SJCRH30 (cell line): ENCODE measurements around the gene ERLEC1. TPM values are rescaled to one million over a fixed set of nuclear protein-coding genes. Genes with fewer than 3 reads are reported as not detected.
"Not testable (repeated sequence)": the region's sequence is repeated elsewhere in the genome, so short reads cannot be mapped to it uniquely, and the experiment has no call there.

Experiments used
- DNase-seq, 2 experiments: peaks; one replicate each; pipeline ENCODE4 v3.0.0-alpha.2; 2015 to 2020
- H3K27ac ChIP-seq: fragments of 250-450 bp; sonication (Bioruptor Pico); 2 replicates; pipeline ENCODE4 v1.5.1; 2020; ENCODE audit warnings: mild to moderate bottlenecking, moderate library complexity
- H3K27me3 ChIP-seq: fragments of 250-450 bp; sonication (Bioruptor Pico); 2 replicates; pipeline ENCODE4 v1.5.1; 2020; ENCODE audit warnings: mild to moderate bottlenecking, moderate library complexity
- H3K36me3 ChIP-seq: fragments of 250-450 bp; sonication (Bioruptor Pico); 2 replicates; pipeline ENCODE4 v1.5.1; 2020; ENCODE audit warnings: mild to moderate bottlenecking, moderate library complexity
- H3K4me1 ChIP-seq: fragments of 250-450 bp; sonication (Bioruptor Pico); 2 replicates; pipeline ENCODE4 v1.5.1; 2020; ENCODE audit warnings: mild to moderate bottlenecking, moderate library complexity
- H3K4me3 ChIP-seq: fragments of 250-450 bp; sonication (Bioruptor Pico); 2 replicates; pipeline ENCODE4 v1.5.1; 2020; ENCODE audit warnings: mild to moderate bottlenecking, moderate library complexity
- H3K9me3 ChIP-seq: fragments of 250-450 bp; sonication (Bioruptor Pico); replicated peaks from 2 replicates; pipeline ENCODE4 v1.5.1; 2020; ENCODE audit warnings: mild to moderate bottlenecking, moderate library complexity
- total RNA-seq: library from RNA; depleted of rRNA; stranded (reverse); fragments of >200 nt; shearing (Covaris generic); gene quantifications from 2 replicates; pipeline ENCODE4 v1.2.3, GENCODE V29; 2014

The ERLEC1 gene
- total RNA-seq, 1 experiment from 2014 or later, result 51.5 TPM

DNA sequence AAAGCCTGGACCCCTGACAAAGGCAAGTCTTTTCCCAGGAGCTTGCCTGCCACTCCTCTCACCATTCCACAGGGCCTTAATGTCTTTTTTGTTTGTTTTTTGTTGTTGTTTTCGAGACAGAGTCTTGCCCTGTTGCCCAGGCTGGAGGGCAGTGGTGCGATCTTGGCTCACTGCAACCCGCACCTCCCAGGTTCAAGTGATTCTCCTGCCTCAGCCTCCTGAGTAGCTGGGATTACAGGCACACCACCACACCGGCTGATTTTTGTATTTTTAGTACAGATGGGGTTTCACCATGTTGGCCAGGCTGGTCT, 43.1 kb downstream of the ERLEC1 start:
- not testable (repeated sequence) for DNase-seq, H3K4me1 ChIP-seq, H3K27ac ChIP-seq, H3K27me3 ChIP-seq, H3K9me3 ChIP-seq, H3K36me3 ChIP-seq, H3K4me3 ChIP-seq

DNA sequence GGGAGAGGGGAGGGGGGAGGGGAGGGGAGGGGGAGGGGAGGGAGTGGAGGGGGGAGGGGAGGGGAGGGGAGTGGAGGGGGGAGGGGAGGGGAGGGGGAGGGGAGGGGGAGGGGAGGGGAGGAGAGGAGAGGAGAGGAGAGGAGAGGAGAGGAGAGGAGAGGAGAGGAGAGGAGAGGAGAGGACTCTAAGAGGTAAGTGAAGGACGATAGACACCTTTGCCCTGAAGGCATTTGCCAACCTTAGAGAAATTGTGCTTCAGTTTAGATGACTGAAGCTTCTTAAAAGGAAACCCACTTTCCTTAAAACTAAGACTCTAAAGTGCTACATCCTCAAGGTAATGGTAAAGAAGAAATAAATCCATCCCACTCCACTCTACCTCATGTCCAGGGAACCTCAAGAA, 53.7 kb downstream of the ERLEC1 start:
- no peaks in the 10 kb centered on the region for H3K4me1 ChIP-seq
- no peak overlapping the region for H3K27ac ChIP-seq
- H3K27me3 ChIP-seq, result no peaks in the 10 kb centered on the region
- no peaks in the 10 kb centered on the region for H3K36me3 ChIP-seq
- H3K9me3 ChIP-seq, result no peaks in the 10 kb centered on the region
- no peak for DNase-seq
- H3K4me3 ChIP-seq, result no peak overlapping the region

DNA sequence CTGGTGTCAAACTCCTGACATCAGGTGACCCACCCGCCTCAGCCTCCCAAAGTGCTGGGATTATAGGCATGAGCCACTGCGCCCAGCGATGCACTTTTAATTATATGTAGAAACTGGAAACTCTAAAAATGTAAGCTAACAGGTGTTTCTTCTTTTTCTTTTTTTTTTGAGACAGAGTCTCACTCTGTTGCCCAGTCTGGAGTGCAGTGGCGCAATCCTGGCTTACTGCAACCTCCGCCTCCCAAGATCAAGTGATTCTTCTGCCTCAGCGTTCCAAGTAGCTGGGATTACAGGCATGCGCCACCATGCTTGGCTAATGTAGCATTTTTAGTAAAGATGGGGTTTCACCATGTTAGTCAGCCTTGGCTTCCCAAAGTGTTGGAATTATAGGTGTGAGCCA, 54.8 kb downstream of the ERLEC1 start:
- not testable (repeated sequence) for H3K27me3 ChIP-seq, H3K9me3 ChIP-seq, H3K4me1 ChIP-seq, H3K36me3 ChIP-seq, H3K4me3 ChIP-seq, DNase-seq, H3K27ac ChIP-seq

DNA sequence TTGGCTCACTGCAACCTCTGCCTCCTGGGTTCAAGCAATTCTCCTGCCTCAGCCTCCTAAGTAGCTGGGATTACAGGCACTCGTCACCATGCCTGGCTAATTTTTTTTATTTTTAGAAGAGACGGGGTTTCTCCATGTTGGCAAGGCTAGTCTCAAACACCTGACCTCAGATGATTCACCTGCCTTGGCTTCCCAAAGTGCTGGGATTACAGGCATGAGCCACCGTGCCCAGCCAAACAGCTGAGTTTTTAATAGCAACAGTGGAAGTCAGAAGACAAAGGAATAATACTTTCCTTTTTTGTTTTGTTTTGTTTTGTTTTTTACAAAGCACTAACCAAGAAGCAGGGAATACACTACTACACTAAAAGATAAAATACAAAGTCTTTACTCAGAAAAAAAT, 56.0 kb downstream of the ERLEC1 start:
- no peaks in the 10 kb centered on the region for H3K27me3 ChIP-seq
- H3K4me1 ChIP-seq, result no peaks in the 10 kb centered on the region
- no peak overlapping the region for H3K4me3 ChIP-seq
- H3K36me3 ChIP-seq, result no peaks in the 10 kb centered on the region
- DNase-seq, result no peak
- no peak overlapping the region for H3K27ac ChIP-seq
- no peaks in the 10 kb centered on the region for H3K9me3 ChIP-seq

DNA sequence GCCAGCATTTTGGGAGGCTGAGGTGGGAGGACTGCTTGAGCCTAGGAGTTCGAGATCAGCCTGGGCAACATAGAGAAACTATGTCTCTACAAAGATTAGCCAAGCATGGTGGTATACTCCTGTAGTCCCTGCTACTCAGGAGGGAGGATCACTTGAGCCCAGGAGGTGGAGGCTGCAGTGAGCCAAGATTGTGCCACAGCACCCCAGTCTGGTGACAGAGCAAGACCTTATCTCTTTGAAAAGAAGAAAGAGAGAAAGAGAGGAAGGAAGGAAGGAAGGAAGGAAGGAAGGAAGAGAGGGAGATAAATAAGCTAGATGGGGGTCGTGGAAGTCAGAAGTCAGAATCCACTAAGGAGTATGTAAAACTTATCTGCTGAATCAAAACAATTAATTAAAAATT, 56.8 kb downstream of the ERLEC1 start:
- Histone ChIP-seq H3K4me1 (no peaks in the 10 kb centered on the region), H3K27me3 (no peaks in the 10 kb centered on the region), H3K4me3 (no peak overlapping the region), H3K36me3 (no peaks in the 10 kb centered on the region), H3K9me3 (no peaks in the 10 kb centered on the region), H3K27ac (no peak overlapping the region)
- no peak for DNase-seq

DNA sequence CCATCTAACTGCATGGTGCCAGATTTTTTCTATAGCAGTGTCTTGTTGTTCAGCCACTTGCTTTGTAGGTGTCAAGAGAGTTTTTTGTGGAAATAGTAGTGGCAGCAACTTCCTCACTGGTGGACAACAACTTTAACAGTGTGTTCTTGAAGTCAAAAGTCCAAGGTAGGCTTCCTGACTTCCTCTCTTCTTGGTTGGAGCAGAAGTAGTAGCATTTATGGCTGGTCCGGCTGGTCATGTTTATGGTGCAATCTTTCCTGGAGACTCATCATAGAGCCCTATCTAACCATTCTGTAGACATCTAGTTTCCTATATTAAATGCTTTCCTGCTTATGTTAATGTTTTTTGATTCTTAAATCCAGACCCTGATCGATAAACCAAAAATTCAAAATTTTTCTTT, 61.2 kb downstream of the ERLEC1 start:
- Histone ChIP-seq H3K27ac (no peak overlapping the region), H3K27me3 (no peaks in the 10 kb centered on the region), H3K36me3 (peaks cover 4% of the 10 kb centered on the region; the same call in 1 of the 2 replicates), H3K4me3 (no peak overlapping the region), H3K9me3 (no peaks in the 10 kb centered on the region), H3K4me1 (no peaks in the 10 kb centered on the region)
- DNase-seq, result no peak

DNA sequence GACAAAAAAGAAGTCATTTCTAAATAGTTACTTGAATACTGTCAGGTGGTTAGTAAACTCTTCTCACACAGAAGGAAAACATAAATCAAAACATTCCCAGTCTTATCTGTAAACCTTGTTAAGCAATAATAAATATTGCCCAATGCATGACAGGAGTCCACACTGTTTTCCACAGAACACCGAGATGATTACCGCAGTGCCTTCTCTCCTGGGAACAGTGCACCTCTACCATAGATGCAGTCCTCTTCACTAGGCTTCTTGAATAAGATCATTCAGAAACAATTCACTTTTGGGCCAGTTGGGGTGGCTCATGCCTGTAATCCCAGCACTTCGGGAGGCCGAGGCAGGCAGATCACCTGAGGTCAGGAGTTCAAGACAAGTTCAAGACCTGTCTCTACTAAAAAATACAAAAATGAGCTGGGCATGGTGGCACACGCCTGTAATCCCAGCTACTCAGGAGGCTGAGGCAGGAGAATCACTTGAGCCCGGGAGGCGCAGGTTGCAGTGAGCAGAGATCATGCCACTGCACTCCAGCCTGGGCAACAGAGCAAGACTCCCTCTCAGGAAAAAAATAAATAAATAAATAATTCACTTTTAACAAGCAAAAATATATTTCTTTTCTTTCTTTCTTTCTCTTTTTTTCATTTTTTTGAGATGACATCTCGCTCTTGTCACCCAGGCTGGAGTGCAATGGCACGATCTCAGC, 64.4 kb downstream of the ERLEC1 start:
- H3K4me1 ChIP-seq, H3K27me3 ChIP-seq, H3K27ac ChIP-seq, H3K36me3 ChIP-seq, H3K4me3 ChIP-seq, H3K9me3 ChIP-seq, DNase-seq: not testable (repeated sequence)

DNA sequence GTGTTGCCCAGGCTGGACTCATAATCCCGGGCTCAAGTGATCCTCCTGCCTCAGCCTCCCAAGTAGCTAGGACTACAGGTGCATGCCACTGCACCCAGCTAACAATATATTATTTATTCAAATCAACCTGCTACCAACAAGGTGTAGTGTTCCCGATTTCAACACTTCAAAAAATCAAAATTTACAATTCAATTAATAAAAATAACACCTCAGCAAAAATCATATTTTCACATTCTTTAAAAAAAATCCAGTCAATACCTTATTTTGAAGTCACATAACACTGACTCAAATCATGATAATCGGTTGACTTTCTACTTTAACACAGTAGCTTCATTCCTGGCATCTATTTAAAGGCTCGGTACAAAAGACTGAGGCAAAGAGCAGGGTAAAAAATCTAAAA, 65.7 kb downstream of the ERLEC1 start:
- Histone ChIP-seq H3K27me3 (no peaks in the 10 kb centered on the region), H3K4me3 (no peak overlapping the region), H3K27ac (no peak overlapping the region), H3K4me1 (no peaks in the 10 kb centered on the region), H3K36me3 (peaks cover 4% of the 10 kb centered on the region; the same call in 1 of the 2 replicates), H3K9me3 (no peaks in the 10 kb centered on the region)
- DNase-seq, result no peak

DNA sequence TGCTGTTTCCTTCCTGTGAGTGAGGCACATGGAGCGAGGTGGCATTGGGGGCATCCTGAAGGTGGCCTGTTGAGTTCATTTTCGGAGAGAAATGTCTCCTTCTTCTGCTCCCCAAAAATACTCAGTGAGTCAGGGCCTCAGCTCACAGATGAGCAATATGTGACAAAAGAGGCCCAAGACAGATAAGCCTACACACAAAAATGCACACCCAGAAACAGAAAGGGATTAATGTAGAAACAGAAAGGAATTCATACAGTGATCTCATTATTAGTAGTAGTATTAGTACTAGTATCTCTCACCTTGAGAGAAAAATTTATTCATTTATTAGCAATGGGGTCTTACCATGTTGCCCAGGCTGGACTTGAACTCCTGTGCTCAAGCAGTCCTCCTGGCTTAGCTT, 67.8 kb downstream of the ERLEC1 start:
- Histone ChIP-seq H3K4me1 (no peaks in the 10 kb centered on the region), H3K27me3 (no peaks in the 10 kb centered on the region), H3K36me3 (peaks cover 4% of the 10 kb centered on the region; the same call in 1 of the 2 replicates), H3K9me3 (no peaks in the 10 kb centered on the region), H3K27ac (no peak overlapping the region), H3K4me3 (no peak overlapping the region)
- DNase-seq, result no peak

DNA sequence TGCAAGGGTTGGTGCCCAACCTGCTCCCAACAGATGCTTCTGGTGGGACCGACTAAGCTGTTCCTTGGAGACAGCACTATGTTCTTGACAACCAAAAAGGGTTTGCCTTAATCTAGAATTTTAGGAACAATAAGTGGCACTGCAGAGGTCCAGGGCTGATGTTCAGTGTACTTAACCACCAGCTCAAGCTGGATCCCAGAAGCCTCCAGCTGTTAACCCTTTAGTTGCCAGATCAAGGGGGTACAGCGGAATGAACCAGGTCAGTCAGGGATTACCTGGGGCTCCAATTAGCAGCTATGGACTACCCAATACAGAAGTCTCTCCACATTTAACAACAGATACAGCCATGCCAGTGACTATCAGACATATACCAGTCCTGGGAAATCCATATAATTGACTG, 69.4 kb downstream of the ERLEC1 start:
- H3K4me3 ChIP-seq, result no peak overlapping the region
- DNase-seq, result peak in 1 of 2 experiments; percentile 10
- H3K36me3 ChIP-seq, result peaks cover 15% of the 10 kb centered on the region
- no peak overlapping the region for H3K27ac ChIP-seq
- no peaks in the 10 kb centered on the region for H3K4me1 ChIP-seq
- no peaks in the 10 kb centered on the region for H3K9me3 ChIP-seq
- no peaks in the 10 kb centered on the region for H3K27me3 ChIP-seq

DNA sequence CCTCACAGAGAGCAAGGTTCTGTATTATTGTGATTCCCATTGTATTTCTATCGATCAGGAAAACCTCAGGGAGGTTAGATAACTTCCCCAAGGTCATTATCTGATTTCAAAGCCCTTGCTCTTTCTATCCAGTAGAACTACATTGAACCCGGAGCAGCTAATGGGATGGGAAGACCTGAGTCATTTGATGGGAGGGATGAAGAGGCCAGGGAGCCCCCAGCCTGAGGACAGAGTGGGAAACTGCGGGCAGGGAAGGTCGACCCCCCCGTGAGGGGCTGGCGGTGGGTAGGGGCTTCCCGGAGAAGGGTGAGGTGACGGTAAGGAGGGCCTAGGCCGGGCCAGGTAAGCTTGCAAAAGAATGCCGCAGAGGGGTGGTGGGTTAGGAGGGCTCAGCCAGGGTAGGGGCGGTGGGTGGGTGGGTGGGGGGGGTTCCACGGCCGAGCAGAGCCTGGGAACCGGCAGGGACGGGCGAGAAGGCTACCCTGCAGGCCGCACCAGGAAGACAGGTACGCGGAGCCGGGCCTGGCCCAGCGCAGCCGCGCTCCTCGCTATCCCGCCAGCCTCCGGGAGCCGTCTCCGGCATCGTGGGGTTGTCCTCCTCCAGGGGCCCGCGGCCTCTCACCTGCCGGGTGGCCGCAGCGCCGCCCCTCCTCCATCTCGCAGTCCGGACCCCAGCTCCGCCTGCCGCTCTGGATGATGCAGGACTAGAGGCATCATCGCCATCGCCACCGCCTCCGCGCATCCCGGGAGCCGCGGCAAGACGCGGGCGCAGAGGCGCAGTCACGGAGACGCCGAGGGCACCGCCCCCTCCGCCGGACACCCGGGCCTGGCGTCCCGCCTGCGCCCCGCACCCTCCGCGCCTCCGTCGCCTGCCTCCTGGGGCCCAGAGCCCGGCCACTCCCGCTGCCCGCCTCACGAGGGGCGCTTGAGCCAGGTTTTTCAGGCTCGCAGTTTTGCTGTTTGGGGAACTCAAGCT, 72.7 kb downstream of the ERLEC1 start, which contains the start of gene GPR75:
GPR75 (minus strand) TSS at position 762 of the 976 bp plus-strand sequence. CDS start 5,211 bp downstream, outside the sequence.
- DNase-seq, result no peak
- Histone ChIP-seq H3K27ac (no peak within 1 kb of the TSS), H3K9me3 (no peaks in the 10 kb centered on the region), H3K36me3 (peaks cover 30% of the 10 kb centered on the region), H3K27me3 (no peaks in the 10 kb centered on the region), H3K4me1 (no peaks in the 10 kb centered on the region), H3K4me3 (no peak within 1 kb of the TSS)

DNA sequence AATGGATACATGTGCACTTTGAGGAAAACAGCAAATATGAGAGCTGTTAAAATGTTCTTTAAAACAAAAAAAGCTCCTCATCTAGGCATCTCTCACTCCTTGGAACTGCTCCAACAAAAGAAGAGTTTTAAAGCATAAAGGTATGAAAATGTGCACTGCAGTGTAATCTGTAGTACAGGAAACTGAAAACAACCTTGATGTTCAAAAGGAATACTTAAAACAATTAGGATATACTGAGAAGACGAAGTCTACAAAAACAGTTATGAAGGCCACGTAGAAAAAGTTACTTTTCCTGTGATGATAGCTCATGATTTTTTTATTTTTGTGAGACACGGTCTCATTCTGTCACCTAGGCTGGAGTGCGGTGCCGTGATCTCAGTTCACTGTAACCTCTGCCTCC, 75.0 kb downstream of the ERLEC1 start:
- DNase-seq, result no peak
- Histone ChIP-seq H3K27ac (no peak overlapping the region), H3K4me3 (no peak overlapping the region), H3K9me3 (no peaks in the 10 kb centered on the region), H3K27me3 (no peaks in the 10 kb centered on the region), H3K4me1 (no peaks in the 10 kb centered on the region), H3K36me3 (peaks cover 52% of the 10 kb centered on the region)

DNA sequence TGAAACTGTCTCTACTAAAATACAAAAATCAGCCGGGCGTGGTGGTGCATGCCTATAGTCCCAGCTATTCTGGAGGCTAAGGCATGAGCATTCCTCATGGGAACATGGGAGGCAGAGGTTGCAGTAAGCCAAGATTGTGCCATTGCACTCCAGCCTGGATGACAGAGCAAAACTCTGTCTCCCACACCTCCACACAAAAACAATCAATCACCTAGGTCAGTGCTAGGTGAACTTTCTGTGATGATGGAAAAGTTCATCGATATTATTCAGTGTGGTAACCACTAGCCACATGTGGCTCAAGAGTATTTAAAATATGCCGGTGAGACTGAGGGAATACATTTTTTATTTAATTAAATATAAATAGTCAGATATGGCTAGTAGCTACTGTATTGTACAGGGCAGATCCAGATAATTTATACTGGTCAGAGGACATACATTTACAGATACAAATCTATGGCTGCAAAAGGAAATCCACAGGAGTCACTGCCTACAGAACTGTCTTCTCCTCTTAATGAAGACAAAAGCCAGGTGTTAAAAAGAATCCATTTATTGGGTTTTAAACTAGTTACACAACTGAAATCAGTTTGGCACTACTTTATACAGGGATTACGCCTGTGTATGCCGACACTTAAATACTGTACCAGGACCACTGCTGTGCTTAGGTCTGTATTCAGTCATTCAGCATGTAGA, 76.8 kb downstream of the ERLEC1 start:
- DNase-seq, result no peak
- Histone ChIP-seq H3K27me3 (no peaks in the 10 kb centered on the region), H3K4me1 (no peaks in the 10 kb centered on the region), H3K4me3 (no peak overlapping the region), H3K9me3 (no peaks in the 10 kb centered on the region), H3K27ac (no peak overlapping the region), H3K36me3 (peaks cover 64% of the 10 kb centered on the region)

DNA sequence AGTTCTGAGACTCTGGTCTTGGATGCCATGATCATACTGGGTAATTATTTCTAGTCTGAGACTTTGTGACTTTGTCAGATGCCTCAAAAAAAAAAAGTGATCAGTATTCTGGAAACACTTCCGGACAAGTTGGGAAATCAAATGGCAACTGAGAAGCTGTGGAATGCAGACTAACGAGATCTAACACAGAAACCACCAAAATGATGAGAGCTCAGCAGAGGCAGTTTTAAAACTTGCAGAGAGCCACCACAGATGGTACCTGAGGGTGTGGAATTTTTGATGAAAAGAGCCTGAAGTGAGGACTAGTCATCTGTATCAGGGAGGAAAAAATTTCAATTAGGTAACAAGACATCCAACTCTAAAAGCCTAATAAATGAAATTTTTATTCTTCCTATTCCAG, 78.4 kb downstream of the ERLEC1 start:
- no peak overlapping the region for H3K27ac ChIP-seq
- peaks cover 76% of the 10 kb centered on the region for H3K36me3 ChIP-seq
- no peak for DNase-seq
- H3K27me3 ChIP-seq, result no peaks in the 10 kb centered on the region
- no peaks in the 10 kb centered on the region for H3K9me3 ChIP-seq
- H3K4me1 ChIP-seq, result no peaks in the 10 kb centered on the region
- H3K4me3 ChIP-seq, result no peak overlapping the region

DNA sequence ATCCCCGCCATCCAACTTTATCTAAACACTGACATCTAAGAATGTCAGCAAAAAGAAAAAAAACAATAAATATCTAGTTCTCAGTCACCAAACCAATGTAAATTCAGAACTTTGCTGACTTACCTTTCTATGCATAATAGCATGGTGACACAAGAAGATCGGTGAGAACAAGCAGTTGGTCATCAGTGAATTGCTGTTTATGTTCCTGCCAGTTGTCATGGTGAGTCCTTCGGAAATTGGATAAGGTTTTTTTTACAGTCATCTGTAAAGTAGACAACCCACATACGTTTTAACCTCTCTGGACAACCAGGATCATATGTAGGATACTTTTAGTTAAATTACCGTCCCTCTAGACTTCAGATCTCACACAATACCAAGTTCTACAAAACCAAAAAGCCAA, 79.1 kb downstream of the ERLEC1 start:
- Histone ChIP-seq H3K27ac (no peak overlapping the region), H3K9me3 (no peaks in the 10 kb centered on the region), H3K36me3 (peaks cover 71% of the 10 kb centered on the region), H3K4me1 (no peaks in the 10 kb centered on the region), H3K4me3 (no peak overlapping the region), H3K27me3 (no peaks in the 10 kb centered on the region)
- DNase-seq, result no peak
